GM12875 (cell line): ENCODE data around the gene STK24.
A peak's percentile ranks its signal among the peaks of the same experiment; 100 is the strongest.

ENCODE experiments used
- H3K4me3 ChIP-seq: one replicate; pipeline ENCODE4 v1.5.1; 2011; ENCODE audit warnings: low read depth, low read length, control low read depth
- CTCF ChIP-seq: IDR thresholded peaks from 2 replicates; pipeline ENCODE4 v1.5.1; 2011; ENCODE audit warnings: low read depth, mild to moderate bottlenecking, control low read depth, inconsistent platforms, low read length, moderate library complexity, borderline replicate concordance; ENCODE audit not compliant: insufficient read depth

The STK24 gene

GRCh38 chr13:98445340-98446233 lies 131.3 kb downstream of the STK24 start:
- H3K4me3 ChIP-seq = no peak overlapping the region
- TF ChIP-seq CTCF = peak; percentile 98

- no peak for TF ChIP-seq CTCF
- H3K4me3 ChIP-seq = no peak overlapping the region
Observed at GRCh38 chr13:98444381-98444780, 132.5 kb downstream of the STK24 start.

DNA sequence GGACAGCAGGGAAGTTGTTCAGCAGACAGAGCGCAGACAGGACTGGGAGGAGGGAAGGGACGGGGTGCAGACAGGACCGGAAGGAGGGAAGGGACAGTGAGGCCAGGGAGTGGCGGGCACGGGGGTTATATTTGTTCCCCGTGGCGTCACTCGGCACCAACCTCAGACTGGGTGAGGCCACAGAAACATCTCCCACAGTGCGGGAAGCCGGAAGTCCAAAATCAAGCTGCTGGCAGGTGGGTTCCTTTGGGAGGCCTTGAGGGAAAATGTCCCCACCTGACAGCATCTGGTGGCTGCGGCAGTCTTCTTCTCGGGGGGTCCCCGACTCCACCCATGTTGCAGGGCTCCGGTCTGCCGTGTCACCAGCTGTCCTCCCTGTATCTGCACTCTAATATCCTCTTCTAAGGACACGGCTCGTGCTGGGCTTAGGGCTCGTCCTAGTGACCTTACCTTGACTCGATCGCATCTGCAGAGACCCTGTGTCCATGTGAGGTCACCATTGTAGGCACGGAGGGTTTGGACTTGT lies 133.0 kb downstream of the STK24 start:
- H3K4me3 ChIP-seq = no peak overlapping the region
- TF ChIP-seq CTCF = no peak

GRCh38 chr13:98443329-98443728 lies 133.6 kb downstream of the STK24 start:
- no peak for TF ChIP-seq CTCF
- no peak overlapping the region for H3K4me3 ChIP-seq

DNA sequence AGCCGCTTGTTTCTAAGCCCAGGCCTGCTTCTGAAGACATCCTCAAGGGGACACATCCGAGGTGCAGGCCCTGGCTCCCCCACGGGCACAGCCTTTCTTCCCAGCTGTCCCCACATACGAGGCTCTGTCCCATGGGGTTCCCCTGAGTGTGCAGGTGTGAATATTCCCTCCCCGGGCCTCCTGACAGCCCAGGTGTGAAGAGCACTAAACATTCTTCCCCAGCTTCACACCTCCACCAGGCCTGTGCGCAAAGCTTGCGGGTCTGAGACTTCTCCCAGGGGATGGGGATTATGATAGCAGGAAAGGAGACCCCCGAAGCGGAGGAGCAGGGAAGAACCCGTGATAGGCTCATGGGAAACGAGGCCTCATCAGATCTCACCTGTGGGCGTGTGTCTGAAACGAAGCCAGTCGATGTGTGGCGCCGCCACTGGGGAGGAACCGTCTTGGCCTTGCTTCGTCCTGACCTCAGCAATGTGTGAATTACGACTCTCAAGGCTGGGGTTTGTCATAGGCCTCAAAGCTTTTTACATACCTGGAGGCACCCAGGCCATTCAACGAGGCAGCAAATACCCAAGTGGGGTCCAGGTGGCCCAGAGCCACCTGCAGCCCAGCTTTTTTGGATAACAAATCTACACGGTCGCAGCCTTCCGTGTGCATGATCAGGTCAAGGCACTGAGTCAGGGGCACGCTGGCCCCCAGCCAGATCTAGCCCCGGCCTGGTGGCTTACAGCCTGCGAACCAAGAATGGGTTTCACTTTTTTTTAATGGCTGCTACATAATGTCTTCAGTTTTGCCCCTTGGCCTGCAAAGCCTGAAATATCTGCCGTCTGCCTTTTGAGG lies 134.3 kb downstream of the STK24 start:
- no peak for TF ChIP-seq CTCF
- no peak overlapping the region for H3K4me3 ChIP-seq

DNA sequence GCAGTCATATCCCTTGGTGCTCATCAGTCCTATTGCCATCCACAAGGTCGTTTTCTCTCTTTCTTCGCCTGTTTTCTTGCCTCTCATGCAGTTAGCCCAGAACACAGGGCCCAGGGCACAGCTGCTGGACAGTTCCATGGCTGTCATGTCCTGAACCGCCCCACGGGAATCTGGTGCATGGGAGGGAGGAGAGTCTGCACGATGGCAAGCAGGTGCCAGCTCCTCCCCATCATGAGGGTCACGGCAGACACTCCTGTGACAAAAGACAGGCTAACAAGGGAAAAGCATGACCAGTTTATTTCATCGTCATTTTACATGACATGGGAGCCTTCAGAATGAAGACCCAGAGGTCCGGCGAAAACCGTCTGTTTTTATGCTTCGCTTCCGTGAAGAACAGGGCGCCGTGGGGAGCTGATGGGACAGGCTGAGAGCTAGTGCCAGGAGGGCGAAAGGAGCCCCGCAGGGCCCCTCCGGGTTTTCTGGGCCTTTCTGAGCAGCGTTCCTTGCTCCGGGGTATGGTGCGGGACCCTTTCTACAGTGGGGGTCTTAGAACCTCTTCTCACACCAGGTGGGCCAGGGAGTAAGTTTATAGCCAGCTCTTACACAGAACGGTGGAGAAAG lies 135.7 kb downstream of the STK24 start:
- H3K4me3 ChIP-seq = no peak overlapping the region
- TF ChIP-seq CTCF = no peak
